Activated CD4-positive, alpha-beta memory T cell treated with anti-CD3 and anti-CD28 coated beads for 36 hours (primary cell): Measurements from ENCODE around the gene RBM33. TPM values are rescaled to one million over a fixed set of nuclear protein-coding genes. Genes with fewer than 3 reads are reported as not detected.

ENCODE experiments used
- CTCF ChIA-PET: fragments of 350-600 bp; sonication (Branson Sonifier 250); formaldehyde crosslinking; loops from one replicate; lab custom pipeline; 2021; ENCODE audit warnings: antibody characterized with exemption, inconsistent platforms; lab: Charles Lee
- POLR2A ChIA-PET: fragments of 350-600 bp; sonication (Branson Sonifier 250); formaldehyde crosslinking; loops from one replicate; lab custom pipeline; 2021; ENCODE audit warnings: antibody characterized with exemption; lab: Charles Lee
- DNase-seq: peaks from one replicate; pipeline ENCODE4 v3.0.0-alpha.2; 2020
- H3K27ac Mint-ChIP-seq: one replicate; pipeline ENCODE4 v1.8.0; 2021; ENCODE audit warnings: mixed read lengths
- H3K27me3 Mint-ChIP-seq: one replicate; pipeline ENCODE4 v1.8.0; 2021; ENCODE audit warnings: mixed read lengths
- H3K36me3 Mint-ChIP-seq: one replicate; pipeline ENCODE4 v1.8.0; 2021; ENCODE audit warnings: mixed read lengths
- H3K4me1 Mint-ChIP-seq: one replicate; pipeline ENCODE4 v1.8.0; 2021; ENCODE audit warnings: low read depth, mixed read lengths
- H3K4me3 Mint-ChIP-seq: one replicate; pipeline ENCODE4 v1.8.0; 2021; ENCODE audit warnings: mild to moderate bottlenecking, mixed read lengths
- H3K9me3 Mint-ChIP-seq: one replicate; pipeline ENCODE4 v1.8.0; 2021; ENCODE audit warnings: mixed read lengths
- intact Hi-C: fragments of 100-400 bp; cut with micrococcal nuclease; formaldehyde crosslinking; loops from one replicate; pipeline ENCODE4 v1.15.1; 2023
- total RNA-seq, 2 experiments: library from RNA; stranded (reverse); gene quantifications; one replicate each; pipeline ENCODE4 v1.2.3, GENCODE V29; 2021

RBM33 gene, protein sequence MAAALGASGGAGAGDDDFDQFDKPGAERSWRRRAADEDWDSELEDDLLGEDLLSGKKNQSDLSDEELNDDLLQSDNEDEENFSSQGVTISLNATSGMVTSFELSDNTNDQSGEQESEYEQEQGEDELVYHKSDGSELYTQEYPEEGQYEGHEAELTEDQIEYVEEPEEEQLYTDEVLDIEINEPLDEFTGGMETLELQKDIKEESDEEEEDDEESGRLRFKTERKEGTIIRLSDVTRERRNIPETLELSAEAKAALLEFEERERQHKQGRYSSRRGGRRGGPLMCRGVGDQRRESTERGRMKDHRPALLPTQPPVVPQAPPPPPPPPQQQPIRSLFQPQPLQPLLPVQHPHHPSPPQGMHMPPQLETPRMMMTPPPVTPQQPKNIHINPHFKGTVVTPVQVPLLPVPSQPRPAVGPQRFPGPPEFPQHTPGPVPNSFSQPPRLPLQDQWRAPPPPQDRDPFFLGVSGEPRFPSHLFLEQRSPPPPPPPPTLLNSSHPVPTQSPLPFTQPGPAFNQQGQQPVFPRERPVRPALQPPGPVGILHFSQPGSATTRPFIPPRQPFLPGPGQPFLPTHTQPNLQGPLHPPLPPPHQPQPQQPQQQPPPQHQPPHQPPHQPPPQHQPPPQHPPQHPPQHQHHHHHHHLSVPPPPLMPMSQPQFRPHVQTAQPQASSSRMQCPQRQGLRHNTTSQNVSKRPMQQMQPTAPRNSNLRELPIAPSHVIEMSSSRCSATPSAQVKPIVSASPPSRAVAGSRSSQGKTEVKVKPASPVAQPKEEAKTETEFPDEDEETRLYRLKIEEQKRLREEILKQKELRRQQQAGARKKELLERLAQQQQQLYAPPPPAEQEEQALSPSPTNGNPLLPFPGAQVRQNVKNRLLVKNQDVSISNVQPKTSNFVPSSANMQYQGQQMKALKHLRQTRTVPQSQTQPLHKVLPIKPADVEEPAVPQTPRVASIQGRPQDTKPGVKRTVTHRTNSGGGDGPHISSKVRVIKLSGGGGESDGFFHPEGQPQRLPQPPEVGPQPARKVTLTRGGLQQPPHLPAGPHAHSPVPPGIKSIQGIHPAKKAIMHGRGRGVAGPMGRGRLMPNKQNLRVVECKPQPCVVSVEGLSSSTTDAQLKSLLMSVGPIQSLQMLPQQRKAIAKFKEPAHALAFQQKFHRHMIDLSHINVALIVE
- 10 to 100 TPM; 57.7 to 65.3 TPM for total RNA-seq

DNA sequence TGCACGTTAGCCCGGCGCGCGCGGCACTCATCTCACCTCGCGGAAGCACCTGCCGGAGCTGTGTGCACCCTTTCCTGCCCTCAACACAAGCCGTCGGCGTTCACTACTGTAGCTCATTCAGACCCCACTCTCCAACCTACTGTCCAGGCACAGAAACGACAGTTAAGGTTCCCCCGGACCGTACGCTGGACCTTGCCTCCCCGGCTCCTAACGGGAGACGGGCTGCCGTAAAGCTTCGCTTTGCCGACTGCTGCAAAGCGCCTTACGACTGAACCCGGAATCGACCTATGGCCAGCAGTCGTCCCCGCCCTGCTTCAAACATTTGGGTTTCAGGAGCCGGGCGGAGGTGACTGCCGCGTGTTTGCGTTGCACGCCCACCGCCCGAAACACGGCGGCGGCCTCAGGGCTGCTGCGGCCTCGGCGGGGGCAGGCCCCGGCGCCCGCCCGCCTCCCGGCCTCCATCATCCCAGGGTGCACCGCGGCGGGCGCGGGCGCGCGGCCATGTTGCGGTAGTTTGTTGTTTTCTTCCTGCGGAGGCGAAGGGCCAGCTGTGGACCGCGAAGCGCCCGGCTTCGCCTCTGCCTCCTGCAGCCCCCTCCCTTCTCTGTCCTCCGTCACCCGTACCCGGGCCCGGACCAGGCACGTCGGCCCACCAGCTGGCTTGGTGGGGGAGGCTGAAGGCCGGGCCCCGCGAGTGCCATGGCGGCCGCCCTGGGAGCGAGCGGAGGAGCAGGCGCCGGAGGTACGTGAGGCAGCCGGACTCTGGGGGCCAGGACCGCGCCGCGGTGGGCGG lies at the start of gene RBM33:
Gene RBM33 (plus strand): TSS at position 484 of the 793 bp plus-strand sequence. CDS start 216 bp downstream, at position 700.
- ChIA-PET POLR2A (interaction anchor here (0.6 to 1.4 kb wide), 7 partner anchors 21 to 438 kb away, joined by 3 to 6 read pairs (median 3); no protein-coding TSS in a partner anchor), CTCF (interaction anchor here (0.6 to 1.4 kb wide), 6 partner anchors 22 to 123 kb away, joined by 3 to 10 read pairs (median 4); no protein-coding TSS in a partner anchor)
- peaks cover 13% of the 10 kb centered on the region for H3K9me3 Mint-ChIP-seq
- H3K27ac Mint-ChIP-seq, result peak within 1 kb of the TSS; percentile 94
- peak within 1 kb of the TSS; percentile 89 for H3K4me3 Mint-ChIP-seq
- peaks cover 64% of the 10 kb centered on the region for H3K36me3 Mint-ChIP-seq
- DNase-seq, result peak; percentile 87
- H3K27me3 Mint-ChIP-seq, result no peaks in the 10 kb centered on the region
- peaks cover 40% of the 10 kb centered on the region for H3K4me1 Mint-ChIP-seq
- intact Hi-C loops, result loop anchor here (1.0 to 10.0 kb wide), 7 partner anchors 16 to 1490 kb away; partner anchors contain the start of genes LMBR1 and UBE3C

DNA sequence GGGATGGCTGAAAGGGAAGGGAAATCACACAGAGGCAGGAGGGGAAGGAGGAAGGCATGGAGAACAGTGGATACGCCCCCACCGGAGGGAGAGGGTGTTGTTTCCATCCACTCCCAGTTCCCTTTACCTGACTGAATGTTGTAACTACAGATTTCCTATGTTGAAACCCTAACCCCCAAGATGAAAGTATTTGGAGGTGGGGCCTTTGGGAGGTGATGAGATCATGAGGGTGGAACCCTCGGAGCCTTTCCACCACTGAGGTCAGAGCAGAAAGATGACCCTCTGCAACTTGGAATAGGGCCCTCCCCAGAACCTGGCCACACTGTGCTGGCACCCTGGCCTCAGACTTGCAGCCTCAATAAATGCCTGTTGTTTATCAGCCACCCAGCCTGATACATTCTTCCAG lies 49.5 kb upstream of the RBM33 start:
- DNase-seq, result no peak
- CTCF ChIA-PET, result interaction anchor here (1.6 kb wide), 1 partner anchor 172 kb away, joined by 10 read pairs; no protein-coding TSS in a partner anchor
- H3K36me3 Mint-ChIP-seq, result no peaks in the 10 kb centered on the region
- POLR2A ChIA-PET, result no interaction called here
- H3K4me3 Mint-ChIP-seq, result no peak overlapping the region
- H3K9me3 Mint-ChIP-seq, result no peaks in the 10 kb centered on the region
- H3K27me3 Mint-ChIP-seq, result peaks cover 24% of the 10 kb centered on the region
- H3K4me1 Mint-ChIP-seq, result peaks cover 12% of the 10 kb centered on the region
- no peak overlapping the region for H3K27ac Mint-ChIP-seq
- intact Hi-C loops, result no loop called here

DNA sequence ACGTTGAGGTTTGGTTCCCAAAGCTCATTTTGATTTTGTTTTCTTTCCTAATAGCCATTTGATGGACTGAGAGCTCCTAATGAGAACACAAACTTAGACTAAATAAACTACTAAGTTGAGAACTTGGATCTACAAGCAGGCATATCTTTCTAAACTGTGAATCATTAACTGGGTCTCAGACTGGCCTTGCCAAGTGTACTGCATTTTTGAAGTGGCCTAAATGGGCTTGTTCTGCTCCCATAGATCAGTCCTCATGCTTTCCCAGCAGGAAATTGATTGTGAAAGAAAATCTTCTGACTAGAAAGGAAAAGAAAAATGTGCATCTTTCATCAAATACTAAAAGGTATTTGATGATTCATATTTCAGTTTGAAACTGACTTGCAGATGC lies 46.7 kb upstream of the RBM33 start:
- H3K36me3 Mint-ChIP-seq, result no peaks in the 10 kb centered on the region
- intact Hi-C loops, result loop anchor here (1.0 to 2.0 kb wide), 4 partner anchors 47 to 171 kb away; partner anchors contain the start of gene RBM33
- H3K27me3 Mint-ChIP-seq, result peaks cover 20% of the 10 kb centered on the region
- peaks cover 12% of the 10 kb centered on the region for H3K4me1 Mint-ChIP-seq
- ChIA-PET CTCF (interaction anchor here (0.6 to 10.5 kb wide), 13 partner anchors 8 to 670 kb away, joined by 3 to 227 read pairs (median 9); no protein-coding TSS in a partner anchor), POLR2A (no interaction called here)
- no peak overlapping the region for H3K27ac Mint-ChIP-seq
- H3K9me3 Mint-ChIP-seq, result no peaks in the 10 kb centered on the region
- DNase-seq, result no peak
- H3K4me3 Mint-ChIP-seq, result no peak overlapping the region

DNA sequence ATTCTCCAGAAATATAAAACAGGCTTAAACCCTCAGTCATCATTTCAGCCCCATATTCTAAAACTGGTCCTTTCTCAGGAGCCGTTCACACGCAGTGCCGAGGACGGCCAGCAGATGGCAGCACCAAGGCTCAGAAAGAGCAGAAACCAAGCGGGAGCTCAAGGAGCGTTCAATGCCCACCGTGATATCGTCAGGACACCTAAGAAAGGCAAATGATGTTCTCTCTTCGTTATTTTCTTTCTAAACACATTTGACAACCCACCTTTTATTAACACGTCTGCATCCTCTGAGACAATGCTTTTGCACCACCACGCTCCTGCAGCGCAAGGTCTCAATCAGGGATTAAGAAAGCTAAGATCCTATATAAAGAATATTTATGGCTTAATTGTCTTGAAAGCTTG lies 45.7 kb upstream of the RBM33 start:
- no peak overlapping the region for H3K27ac Mint-ChIP-seq
- intact Hi-C loops, result loop anchor here (1.0 to 2.0 kb wide), 4 partner anchors 46 to 169 kb away; partner anchors contain the start of gene RBM33
- H3K36me3 Mint-ChIP-seq, result no peaks in the 10 kb centered on the region
- H3K4me3 Mint-ChIP-seq, result no peak overlapping the region
- POLR2A ChIA-PET, result interaction anchor here (1.0 kb wide), 1 partner anchor 135 kb away, joined by 4 read pairs; no protein-coding TSS in a partner anchor
- peaks cover 21% of the 10 kb centered on the region for H3K27me3 Mint-ChIP-seq
- CTCF ChIA-PET, result interaction anchor here (0.6 to 10.5 kb wide), 59 partner anchors 9 to 685 kb away, joined by 3 to 227 read pairs (median 4); partner anchors contain the start of gene RBM33
- peak; percentile 88 for DNase-seq
- peaks cover 12% of the 10 kb centered on the region for H3K4me1 Mint-ChIP-seq
- H3K9me3 Mint-ChIP-seq, result no peaks in the 10 kb centered on the region

DNA sequence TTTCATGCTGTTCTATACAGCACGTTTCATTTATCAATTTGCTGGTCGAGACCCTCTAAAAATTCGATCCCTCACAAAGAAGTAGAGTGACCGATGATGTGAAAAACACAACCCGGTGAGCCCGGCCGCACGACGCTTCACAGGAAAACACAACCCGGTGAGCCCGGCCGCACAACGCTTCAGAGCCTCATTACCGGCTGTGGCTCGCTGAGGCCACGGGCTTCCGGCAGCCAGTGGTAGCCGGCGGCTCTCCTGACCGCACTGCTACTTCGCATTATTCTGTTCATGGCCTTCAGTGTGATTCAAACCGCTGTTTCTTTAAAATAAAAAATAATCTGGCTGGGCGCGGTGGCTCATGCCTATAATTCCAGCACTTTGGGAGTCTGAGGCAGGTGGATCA lies 42.3 kb upstream of the RBM33 start:
- Mint-ChIP-seq H3K27me3 (peaks cover 26% of the 10 kb centered on the region), H3K4me3 (no peak overlapping the region), H3K9me3 (no peaks in the 10 kb centered on the region), H3K36me3 (no peaks in the 10 kb centered on the region), H3K4me1 (peaks cover 12% of the 10 kb centered on the region), H3K27ac (no peak overlapping the region)
- ChIA-PET CTCF (interaction anchor here (10.5 kb wide), 1 partner anchor 168 kb away, joined by 227 read pairs; no protein-coding TSS in a partner anchor), POLR2A (no interaction called here)
- DNase-seq, result no peak
- intact Hi-C loops, result no loop called here

DNA sequence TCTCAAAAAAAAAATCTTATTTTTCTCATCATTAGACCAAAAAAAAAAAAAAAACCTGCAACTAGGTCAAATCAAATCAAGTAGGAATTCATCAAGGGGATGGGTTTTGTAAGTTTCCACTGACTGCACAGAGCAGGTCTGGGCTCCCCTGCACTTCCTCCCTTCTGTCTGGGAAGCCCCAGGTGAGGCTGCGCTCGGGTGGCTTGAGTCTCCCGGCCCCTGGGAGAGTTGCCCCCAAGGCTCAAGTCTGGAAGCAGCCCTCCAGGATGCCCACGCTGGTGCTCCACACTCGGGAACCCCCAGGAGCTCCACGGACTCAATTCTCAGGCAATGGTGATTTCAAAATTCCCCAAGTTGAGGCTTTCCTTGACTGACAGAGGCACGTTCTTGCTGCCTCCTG lies 41.7 kb upstream of the RBM33 start:
- Mint-ChIP-seq H3K4me1 (peaks cover 10% of the 10 kb centered on the region), H3K9me3 (no peaks in the 10 kb centered on the region), H3K36me3 (no peaks in the 10 kb centered on the region), H3K27ac (no peak overlapping the region), H3K27me3 (peaks cover 26% of the 10 kb centered on the region), H3K4me3 (no peak overlapping the region)
- intact Hi-C loops, result no loop called here
- no peak for DNase-seq
- CTCF ChIA-PET, result interaction anchor here (10.5 kb wide), 1 partner anchor 167 kb away, joined by 227 read pairs; no protein-coding TSS in a partner anchor
- POLR2A ChIA-PET, result no interaction called here

DNA sequence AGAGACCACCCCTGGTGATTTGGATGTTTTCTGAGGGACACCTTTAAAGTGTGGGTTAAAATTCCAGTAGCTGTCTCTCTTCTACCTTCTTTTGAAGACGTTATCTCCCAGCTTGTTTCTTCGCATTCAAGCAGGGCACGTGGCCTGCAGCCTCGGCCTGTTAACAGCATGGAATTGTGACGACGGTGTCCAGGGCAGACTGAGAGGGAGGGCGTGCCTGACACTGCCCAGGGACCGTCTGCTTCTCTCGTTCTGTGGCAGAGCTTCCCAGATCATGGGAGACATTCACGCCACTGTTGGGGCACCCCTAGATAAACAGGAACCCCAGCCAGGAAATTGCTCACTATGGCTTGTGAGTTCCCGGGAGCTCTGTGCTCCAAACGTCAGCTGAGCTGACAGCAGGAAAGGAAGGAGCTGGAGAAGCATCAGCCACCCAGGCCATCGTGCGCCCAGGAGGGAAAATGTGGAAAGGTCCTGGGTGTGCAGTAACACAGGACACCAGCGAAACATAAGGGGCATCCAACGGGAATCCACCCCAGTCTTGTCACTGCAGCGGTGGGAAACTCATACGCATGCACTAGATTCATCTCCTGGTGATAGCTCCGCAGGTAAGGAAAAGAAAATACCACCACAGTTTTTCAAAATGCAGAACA lies 41.1 kb upstream of the RBM33 start:
- ChIA-PET POLR2A (no interaction called here), CTCF (interaction anchor here (10.5 kb wide), 1 partner anchor 166 kb away, joined by 227 read pairs; no protein-coding TSS in a partner anchor)
- no peak for DNase-seq
- H3K9me3 Mint-ChIP-seq, result no peaks in the 10 kb centered on the region
- peaks cover 6% of the 10 kb centered on the region for H3K4me1 Mint-ChIP-seq
- intact Hi-C loops, result no loop called here
- no peak overlapping the region for H3K27ac Mint-ChIP-seq
- peaks cover 25% of the 10 kb centered on the region for H3K27me3 Mint-ChIP-seq
- H3K4me3 Mint-ChIP-seq, result no peak overlapping the region
- H3K36me3 Mint-ChIP-seq, result no peaks in the 10 kb centered on the region

DNA sequence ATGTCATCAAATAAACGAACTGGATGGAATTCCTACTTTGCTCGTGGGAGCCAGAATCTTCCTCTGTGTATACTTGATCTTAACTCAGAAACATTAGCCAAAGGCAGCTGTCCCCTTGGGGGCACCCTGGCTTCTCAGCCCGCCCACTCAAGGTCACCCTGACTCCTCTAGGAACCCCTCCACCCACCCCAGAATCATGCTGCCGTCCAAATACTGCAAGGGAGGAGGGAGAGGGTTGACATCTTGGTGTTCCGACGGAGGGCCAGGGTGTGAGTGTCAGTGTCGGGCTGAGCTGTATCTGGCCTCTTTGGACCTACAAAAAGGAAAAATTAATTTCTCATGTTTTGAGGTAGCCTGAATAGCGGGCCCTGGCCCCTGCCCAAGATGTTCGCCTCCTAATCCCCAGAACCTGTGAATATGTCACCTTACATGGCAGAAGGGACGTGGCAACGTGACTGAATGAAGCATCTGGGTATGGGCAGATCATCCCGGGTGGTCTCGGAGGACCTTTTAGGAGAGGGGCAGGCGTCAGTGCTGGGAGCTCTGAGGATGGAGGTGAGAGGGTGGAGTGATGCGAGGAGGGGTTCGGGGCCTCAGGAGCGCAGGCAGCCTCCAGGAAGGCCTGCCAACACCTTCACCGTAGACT lies 40.5 kb upstream of the RBM33 start:
- H3K4me3 Mint-ChIP-seq, result no peak overlapping the region
- peaks cover 19% of the 10 kb centered on the region for H3K27me3 Mint-ChIP-seq
- ChIA-PET POLR2A (no interaction called here), CTCF (interaction anchor here (10.5 kb wide), 1 partner anchor 166 kb away, joined by 227 read pairs; no protein-coding TSS in a partner anchor)
- no peaks in the 10 kb centered on the region for H3K4me1 Mint-ChIP-seq
- intact Hi-C loops, result no loop called here
- H3K9me3 Mint-ChIP-seq, result no peaks in the 10 kb centered on the region
- H3K27ac Mint-ChIP-seq, result no peak overlapping the region
- no peak for DNase-seq
- no peaks in the 10 kb centered on the region for H3K36me3 Mint-ChIP-seq

DNA sequence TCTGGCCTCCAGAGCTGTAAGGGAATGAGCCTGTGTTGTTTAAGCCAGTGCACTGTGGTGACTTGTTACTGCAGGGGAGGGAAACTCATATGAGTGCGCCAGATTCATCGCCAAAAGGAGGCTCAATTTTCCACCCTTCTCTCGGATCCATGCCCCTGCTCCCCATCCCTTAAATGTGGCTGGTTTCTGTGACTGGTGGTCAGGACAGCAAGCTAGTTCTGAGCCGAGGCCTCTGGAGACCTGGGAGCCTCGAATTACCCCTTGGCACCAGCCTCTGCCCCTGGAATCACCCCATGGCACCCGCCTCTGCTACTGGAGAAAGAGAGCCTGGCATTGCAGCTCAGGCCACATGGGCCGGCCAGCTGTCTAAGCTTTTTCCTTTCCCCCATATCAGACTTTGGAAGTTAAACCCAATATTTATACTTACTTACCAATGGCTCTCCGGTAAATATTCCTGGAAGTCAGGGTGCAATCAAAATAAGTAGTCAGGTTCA lies 39.9 kb upstream of the RBM33 start:
- Mint-ChIP-seq H3K27me3 (peaks cover 16% of the 10 kb centered on the region), H3K27ac (no peak overlapping the region), H3K9me3 (no peaks in the 10 kb centered on the region), H3K36me3 (no peaks in the 10 kb centered on the region), H3K4me3 (no peak overlapping the region), H3K4me1 (no peaks in the 10 kb centered on the region)
- intact Hi-C loops, result no loop called here
- ChIA-PET POLR2A (no interaction called here), CTCF (interaction anchor here (10.5 kb wide), 1 partner anchor 165 kb away, joined by 227 read pairs; no protein-coding TSS in a partner anchor)
- no peak for DNase-seq

DNA sequence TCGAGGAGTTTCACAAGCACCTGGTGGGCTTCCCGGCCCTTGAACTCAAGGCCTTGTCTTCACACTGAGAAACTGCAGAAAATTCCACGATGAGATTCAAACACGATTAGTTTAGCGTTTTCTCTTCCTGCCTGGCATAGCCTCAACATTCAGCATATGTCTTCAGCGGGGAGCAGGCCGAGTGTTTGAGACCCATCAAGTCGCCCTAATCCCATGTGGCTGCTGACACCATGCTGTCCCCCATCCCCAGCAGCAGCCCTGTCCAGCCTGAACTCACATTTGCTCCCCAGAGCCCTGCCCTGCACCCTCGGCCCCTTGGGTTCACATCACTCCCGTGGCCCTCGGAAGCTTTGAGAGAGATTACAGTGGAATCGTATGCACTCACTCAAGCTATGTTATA lies 35.3 kb upstream of the RBM33 start:
- ChIA-PET POLR2A (no interaction called here), CTCF (no interaction called here)
- no peak for DNase-seq
- Mint-ChIP-seq H3K36me3 (no peaks in the 10 kb centered on the region), H3K27ac (no peak overlapping the region), H3K9me3 (no peaks in the 10 kb centered on the region), H3K4me3 (no peak overlapping the region), H3K4me1 (no peaks in the 10 kb centered on the region), H3K27me3 (peaks cover 15% of the 10 kb centered on the region)
- intact Hi-C loops, result no loop called here
